ENCODE results near the gene PPP1R1B.

Gene PPP1R1B

GRCh38 chr17:39648616-39649366, 22.0 kb downstream of the PPP1R1B start:
- no peak overlapping the region for H3K9ac ChIP-seq
- H3K4me3 ChIP-seq (ENCODE audit: low read depth, low read length), result no peak overlapping the region
- H2AFZ ChIP-seq, result no peak overlapping the region
- H3K9me3 ChIP-seq (ENCODE audit: control insufficient read depth, low read length), result no peaks in the 10 kb centered on the region
- H3K4me1 ChIP-seq, result peaks cover 17% of the 10 kb centered on the region
- H3K27ac ChIP-seq, result no peak overlapping the region
- H3K79me2 ChIP-seq, result peaks cover 24% of the 10 kb centered on the region
- no peaks in the 10 kb centered on the region for H3K36me3 ChIP-seq (ENCODE audit: control insufficient read depth, insufficient read depth, low read length)
- H3K4me2 ChIP-seq (ENCODE audit: low read length), result no peak overlapping the region
- TF ChIP-seq CTCF (IDR thresholded peaks at IDR 0.05), result no peak
- no peaks in the 10 kb centered on the region for H3K27me3 ChIP-seq (ENCODE audit: control insufficient read depth, insufficient read depth, low read length)

- Histone ChIP-seq H3K27ac (no peak overlapping the region), H3K36me3 (ENCODE audit: control insufficient read depth, insufficient read depth, low read length) (no peaks in the 10 kb centered on the region), H3K4me3 (ENCODE audit: low read depth, low read length) (no peak overlapping the region), H3K79me2 (peaks cover 23% of the 10 kb centered on the region), H3K27me3 (ENCODE audit: control insufficient read depth, insufficient read depth, low read length) (no peaks in the 10 kb centered on the region), H2AFZ (no peak overlapping the region), H3K4me2 (ENCODE audit: low read length) (no peak overlapping the region), H3K9me3 (ENCODE audit: control insufficient read depth, low read length) (no peaks in the 10 kb centered on the region), H3K9ac (no peak overlapping the region), H3K4me1 (peaks cover 17% of the 10 kb centered on the region)
- TF ChIP-seq CTCF (IDR thresholded peaks at IDR 0.05), result no peak
Observed at GRCh38 chr17:39650121-39650579, 23.4 kb downstream of the PPP1R1B start.

GRCh38 chr17:39651923-39652586, 25.3 kb downstream of the PPP1R1B start:
- H3K27ac ChIP-seq, result peak overlapping the region; percentile 34
- H3K4me3 ChIP-seq (ENCODE audit: low read depth, low read length), result no peak overlapping the region
- H3K4me1 ChIP-seq, result peaks cover 17% of the 10 kb centered on the region
- no peaks in the 10 kb centered on the region for H3K9me3 ChIP-seq (ENCODE audit: control insufficient read depth, low read length)
- peaks cover 13% of the 10 kb centered on the region for H3K79me2 ChIP-seq
- H3K36me3 ChIP-seq (ENCODE audit: control insufficient read depth, insufficient read depth, low read length), result no peaks in the 10 kb centered on the region
- H3K9ac ChIP-seq, result no peak overlapping the region
- TF ChIP-seq CTCF (IDR thresholded peaks at IDR 0.05), result no peak
- H3K4me2 ChIP-seq (ENCODE audit: low read length), result no peak overlapping the region
- H2AFZ ChIP-seq, result no peak overlapping the region
- no peaks in the 10 kb centered on the region for H3K27me3 ChIP-seq (ENCODE audit: control insufficient read depth, insufficient read depth, low read length)

- Histone ChIP-seq H3K36me3 (ENCODE audit: control insufficient read depth, insufficient read depth, low read length) (no peaks in the 10 kb centered on the region), H3K4me3 (ENCODE audit: low read depth, low read length) (no peak overlapping the region), H3K9me3 (ENCODE audit: control insufficient read depth, low read length) (no peaks in the 10 kb centered on the region), H3K79me2 (peaks cover 10% of the 10 kb centered on the region), H2AFZ (no peak overlapping the region), H3K9ac (no peak overlapping the region), H3K27me3 (ENCODE audit: control insufficient read depth, insufficient read depth, low read length) (no peaks in the 10 kb centered on the region), H3K4me2 (ENCODE audit: low read length) (no peak overlapping the region), H3K27ac (peak overlapping the region; percentile 34), H3K4me1 (peaks cover 17% of the 10 kb centered on the region)
- TF ChIP-seq CTCF (IDR thresholded peaks at IDR 0.05), result no peak
Observed at GRCh38 chr17:39652587-39653315, 26.0 kb downstream of the PPP1R1B start.

All from parathyroid adenoma (tissue), 2 donors.